Iris pigment epithelial cell (primary cell): ENCODE data around the gene RASSF4.
"Not testable (repeated sequence)": the region's sequence is repeated elsewhere in the genome, so short reads cannot be mapped to it uniquely, and the experiment has no call there.

Experiments used
- DNase-seq: peaks from one replicate; pipeline ENCODE4 v3.0.0-alpha.2; 2011; ENCODE audit warnings: low read depth

Gene RASSF4

DNA sequence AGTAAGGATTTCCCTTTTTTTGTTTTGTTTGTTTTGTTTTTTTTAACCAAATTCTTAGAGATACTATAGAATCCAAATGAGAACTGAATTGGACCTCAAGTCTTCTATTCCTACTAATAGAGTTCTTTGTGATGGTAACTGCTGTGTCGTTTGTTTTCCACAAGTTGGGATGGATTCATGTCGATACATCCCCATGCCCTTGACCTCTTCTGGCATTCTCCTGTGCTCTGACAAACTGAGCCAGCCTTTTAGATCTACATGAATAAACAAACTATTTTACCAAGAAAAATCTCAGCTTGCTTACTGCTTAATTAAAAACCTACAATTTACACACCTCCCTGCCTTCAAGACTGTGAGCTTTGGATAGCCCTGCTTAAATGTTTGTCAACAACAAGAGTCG lies 45.1 kb downstream of the RASSF4 start:
- no peak for DNase-seq

DNA sequence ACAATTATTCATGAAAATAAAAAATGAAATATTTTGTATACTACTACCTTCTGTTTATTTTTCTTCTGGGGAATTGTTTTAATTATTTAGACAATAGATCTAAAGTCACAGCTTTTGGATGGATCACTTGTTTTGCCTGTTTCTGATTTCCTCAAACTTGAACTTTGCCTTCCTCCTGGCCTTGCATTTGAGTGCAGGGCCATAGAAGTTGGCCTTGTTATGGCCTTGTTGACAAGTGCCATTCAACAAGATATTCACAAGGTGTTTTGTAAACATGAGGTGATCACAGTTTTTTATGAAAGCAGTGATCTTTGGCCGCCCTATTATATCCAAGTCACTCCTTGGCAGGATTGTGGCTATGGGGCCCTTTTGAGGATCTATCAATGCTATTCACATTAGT lies 45.7 kb downstream of the RASSF4 start:
- no peak for DNase-seq

DNA sequence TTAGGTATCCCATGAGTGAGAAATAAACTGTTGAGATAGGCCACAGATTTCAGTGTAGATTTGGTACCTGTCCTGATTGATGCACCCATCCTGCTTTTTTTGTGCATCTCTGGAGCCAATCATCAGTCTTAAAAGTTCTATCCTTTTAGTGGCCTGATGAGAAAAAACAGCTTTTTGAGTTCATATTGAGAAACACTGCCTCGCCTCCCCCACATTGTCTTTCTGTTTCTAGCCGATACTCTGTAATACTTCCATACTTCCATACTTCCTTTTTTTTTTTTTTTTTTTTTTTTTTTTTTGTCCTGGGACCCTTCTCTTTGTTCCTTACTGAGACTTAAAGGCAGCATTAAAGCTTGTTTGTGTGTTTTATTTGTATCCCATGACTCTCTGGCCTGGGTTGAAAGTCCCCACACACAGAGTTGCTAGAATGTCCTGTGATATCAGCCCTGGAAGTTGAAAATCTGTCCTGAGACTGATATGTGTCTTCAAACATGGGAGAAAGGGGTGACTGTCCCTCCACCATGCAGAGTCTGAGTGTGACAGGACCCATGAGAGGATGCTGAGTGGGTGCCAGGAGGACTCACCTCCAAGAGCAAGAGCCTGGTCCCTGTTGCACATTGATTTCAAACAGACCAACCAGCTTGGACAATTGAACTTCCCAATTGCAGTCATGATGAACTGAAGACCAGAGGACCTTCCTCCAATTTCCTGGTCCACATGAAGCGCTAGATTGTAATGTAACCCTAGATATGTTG lies 46.9 kb downstream of the RASSF4 start:
- DNase-seq, result no peak

DNA sequence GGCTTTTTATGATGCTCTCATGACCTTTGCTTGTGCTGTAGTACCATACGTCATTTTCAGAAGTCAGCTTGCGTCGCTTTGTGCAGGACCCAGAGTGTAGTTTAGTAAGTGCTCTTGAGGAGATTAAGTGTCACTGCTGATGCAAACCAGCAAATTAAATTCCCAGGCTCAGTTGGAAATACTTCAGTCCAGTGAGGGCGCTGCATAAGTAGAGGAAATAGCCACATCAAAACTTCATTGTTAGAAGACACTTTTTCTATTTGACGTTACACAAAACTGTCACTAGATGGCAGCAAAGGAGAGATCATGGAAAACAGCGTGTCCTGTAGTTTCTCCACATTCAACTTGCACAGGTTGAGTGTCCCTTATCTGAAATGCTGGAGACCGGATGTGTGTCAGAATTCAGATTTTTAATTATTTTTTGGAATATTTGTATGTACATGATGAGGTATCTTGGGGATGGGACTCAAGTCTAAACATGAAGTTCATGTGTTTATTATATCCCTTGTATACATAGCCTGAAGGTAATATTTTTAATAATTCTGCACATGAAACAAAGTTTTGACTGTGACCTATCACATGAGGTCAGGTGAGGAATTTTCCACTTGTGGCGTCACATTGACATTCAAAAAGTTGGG lies 49.0 kb downstream of the RASSF4 start:
- peak; percentile 89 for DNase-seq

DNA sequence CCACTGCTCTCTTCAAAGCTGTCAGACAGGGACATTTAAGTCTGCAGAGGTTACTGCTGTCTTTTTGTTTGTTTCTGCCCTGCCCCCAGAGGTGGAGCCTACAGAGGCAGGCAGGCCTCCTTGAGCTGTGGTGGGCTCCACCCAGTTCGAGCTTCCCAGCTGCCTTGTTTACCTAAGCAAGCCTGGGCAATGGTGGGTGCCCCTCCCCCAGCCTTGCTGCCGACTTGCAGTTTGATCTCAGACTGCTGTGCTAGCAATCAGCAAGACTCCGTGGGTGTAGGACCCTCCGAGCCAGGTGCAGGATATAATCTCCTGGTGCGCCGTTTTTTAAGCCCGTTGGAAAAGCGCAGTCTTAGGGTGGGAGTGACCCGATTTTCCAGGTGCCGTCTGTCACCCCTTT lies 55.0 kb downstream of the RASSF4 start:
- not testable (repeated sequence) for DNase-seq

DNA sequence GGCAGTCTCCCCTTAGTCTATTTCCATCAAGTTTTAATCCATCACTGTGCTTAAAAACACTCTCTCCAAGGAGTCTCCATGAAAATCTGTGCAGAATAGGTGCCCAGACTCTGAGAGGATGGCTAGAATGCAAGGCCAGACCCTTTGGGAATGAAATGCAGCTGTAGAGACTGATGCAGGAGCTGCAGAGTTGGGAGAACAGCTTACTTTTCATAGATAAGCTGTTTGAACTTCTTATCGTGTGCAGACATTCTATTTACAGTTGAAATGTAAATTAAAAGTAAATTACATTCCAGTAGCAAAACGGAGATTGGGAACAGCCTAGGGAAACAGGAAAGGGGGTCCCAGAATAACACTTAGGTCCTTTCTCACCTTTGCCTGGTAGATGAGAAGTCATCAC lies 56.0 kb downstream of the RASSF4 start:
- DNase-seq, result no peak

DNA sequence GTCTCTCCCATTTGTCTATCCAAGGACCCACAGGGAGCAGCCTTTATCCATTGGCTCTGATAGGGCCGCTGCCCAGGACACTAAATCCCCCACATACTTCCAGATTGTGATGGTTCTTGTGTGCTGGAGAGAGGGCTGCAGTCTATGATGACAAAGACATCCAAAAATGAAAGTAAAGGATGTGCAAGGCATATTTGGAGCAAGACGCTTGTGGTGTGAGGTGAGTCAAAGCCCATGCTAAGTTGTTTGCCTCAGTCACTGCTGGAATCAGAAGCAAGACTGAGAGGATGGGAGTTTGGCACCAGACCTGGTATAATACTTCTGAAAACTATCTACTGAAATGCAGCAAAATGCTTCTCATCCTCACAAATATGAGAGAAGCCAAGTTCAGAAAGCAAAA lies 63.8 kb downstream of the RASSF4 start:
- peak; percentile 66 for DNase-seq

DNA sequence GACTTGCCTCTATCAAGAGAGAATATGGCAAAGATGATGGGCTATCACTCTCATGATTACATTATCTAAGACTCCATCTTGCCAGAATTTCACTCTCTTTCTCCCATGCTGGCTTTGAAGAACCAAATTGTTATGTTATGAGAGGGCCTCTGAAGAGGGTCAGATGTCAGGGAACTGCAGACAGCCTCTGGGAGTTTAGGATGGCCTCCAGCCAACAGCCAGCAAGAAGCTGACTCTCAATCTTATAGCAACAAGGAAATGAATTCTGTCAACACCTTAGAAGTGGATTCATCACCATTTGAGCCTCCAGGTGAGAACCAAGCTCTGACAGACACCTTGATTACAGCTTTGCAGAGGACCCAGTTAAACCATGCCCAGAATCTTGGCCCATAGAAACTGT lies 74.7 kb downstream of the RASSF4 start:
- DNase-seq, result peak; percentile 35

DNA sequence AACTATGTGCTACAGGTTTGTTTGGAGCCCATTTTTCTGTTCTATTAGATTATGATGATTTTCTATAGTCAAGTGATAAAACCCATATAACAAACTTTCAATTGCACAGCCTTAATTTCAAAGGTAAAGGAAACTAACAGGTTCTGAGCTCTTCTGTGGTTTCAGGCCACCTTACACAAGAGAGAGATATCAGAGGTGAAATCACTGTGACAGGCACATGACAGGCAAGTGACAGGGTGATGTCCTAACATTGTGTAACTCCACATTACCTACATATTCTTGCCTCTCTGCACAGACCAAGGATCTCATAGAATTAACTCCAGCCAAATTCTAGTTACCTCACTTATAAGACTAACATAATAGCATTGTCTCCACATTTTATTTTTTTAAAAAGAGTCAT lies 76.1 kb downstream of the RASSF4 start:
- no peak for DNase-seq

DNA sequence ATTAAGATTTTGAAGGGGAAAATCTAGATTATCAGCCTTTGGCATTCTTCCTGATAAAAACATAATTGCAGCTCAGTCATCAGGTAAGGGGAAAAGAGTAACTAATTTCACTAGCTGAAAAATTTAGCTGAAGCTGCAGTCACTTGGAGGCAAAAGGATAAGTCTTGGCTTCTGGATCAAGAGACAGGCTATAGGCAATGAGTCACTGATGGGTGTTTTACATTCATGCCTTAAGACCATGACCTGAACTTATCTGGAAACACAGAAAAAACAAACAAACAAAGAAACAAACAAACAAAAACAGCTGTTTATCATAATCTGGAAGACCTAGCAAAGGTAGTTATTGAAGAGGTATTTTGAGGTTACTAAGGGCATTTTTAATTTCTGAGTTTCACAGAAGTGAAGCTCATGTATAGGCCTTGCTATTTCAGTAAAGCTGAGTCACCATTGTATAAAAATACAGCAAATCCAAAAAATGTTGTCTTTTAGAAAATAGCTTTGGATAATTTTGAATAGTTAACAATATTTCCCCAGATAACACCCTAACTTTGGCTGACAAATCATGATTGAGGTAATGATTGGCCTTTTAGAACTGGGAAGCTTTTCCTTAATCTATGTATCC lies 81.4 kb downstream of the RASSF4 start:
- DNase-seq, result peak; percentile 74

DNA sequence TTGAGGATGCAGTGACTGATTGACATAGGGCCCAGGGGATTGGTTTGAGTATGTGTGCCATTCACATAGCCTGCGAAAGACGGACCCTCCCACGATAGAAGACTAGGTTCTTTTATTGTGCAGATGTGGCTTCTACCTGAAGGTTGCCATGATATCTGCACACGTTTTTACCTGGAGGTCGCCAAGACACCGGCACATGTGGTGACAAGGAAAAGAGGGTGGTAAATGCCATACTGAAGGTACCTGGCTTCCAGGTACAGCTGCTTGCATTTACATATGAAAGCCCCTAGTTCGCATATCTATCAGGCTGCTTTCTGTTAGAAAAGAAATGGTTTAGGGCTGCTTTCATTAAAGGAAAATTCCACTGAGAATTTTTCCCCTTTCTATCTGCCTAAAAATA lies 84.7 kb downstream of the RASSF4 start:
- DNase-seq, result no peak
